HepG2 (cell line): ENCODE data around the gene RBCK1. TPM values are rescaled to one million over a fixed set of nuclear protein-coding genes. Genes with fewer than 3 reads are reported as not detected.

Source experiments
- AGO1 ChIP-seq: fragments of 200-400 bp; formaldehyde crosslinking; IDR thresholded peaks from 2 replicates; pipeline ENCODE4 v1.6.1; 2017; ENCODE audit warnings: mild to moderate bottlenecking, low read depth, low read length, moderate library complexity; ENCODE audit not compliant: poor library complexity, severe bottlenecking
- ARID3A ChIP-seq: IDR thresholded peaks from 2 replicates; pipeline ENCODE4 v1.6.1; 2012; ENCODE audit warnings: low read depth, low read length, improper control_type of control experiment
- ATF2 ChIP-seq: sonication (generic); formaldehyde crosslinking; IDR thresholded peaks from 2 replicates; pipeline ENCODE4 v1.4.0; 2020; ENCODE audit warnings: missing genetic modification reagents
- CREM ChIP-seq, 2 experiments: sonication (generic) in 1 of 2; formaldehyde crosslinking in 1 of 2; IDR thresholded peaks; 2 replicates each; pipeline versions ENCODE4 v1.4.0 to v1.6.1; 2016 to 2020; ENCODE audit warnings: antibody characterized with exemption in 1 of 2, mild to moderate bottlenecking in 1 of 2, missing genetic modification reagents in 1 of 2
- GMEB1 ChIP-seq: sonication (generic); formaldehyde crosslinking; IDR thresholded peaks from 2 replicates; pipeline ENCODE4 v1.5.1; 2020; ENCODE audit warnings: missing genetic modification reagents, mild to moderate bottlenecking, borderline replicate concordance
- GMEB2 ChIP-seq: IDR thresholded peaks from 2 replicates; pipeline ENCODE4 v1.6.1; 2016; ENCODE audit warnings: missing biosample characterization, missing genetic modification reagents, low read depth
- HMGA1 ChIP-seq: sonication (generic); formaldehyde crosslinking; conservative IDR thresholded peaks from 2 replicates; pipeline ENCODE4 v1.4.0; 2020; ENCODE audit warnings: missing genetic modification reagents
- KDM3A ChIP-seq: IDR thresholded peaks from 2 replicates; pipeline ENCODE4 v1.6.1; 2018; ENCODE audit warnings: low read depth, missing compliant biosample characterization
- KDM4B ChIP-seq: sonication (generic); formaldehyde crosslinking; IDR thresholded peaks from 2 replicates; pipeline ENCODE4 v1.4.0; 2020; ENCODE audit warnings: missing genetic modification reagents
- NCOR1 ChIP-seq: fragments of 200-600 bp; sonication (generic); IDR thresholded peaks from 2 replicates; pipeline ENCODE4 v1.7.0; 2017; ENCODE audit warnings: antibody characterized with exemption, low read length, borderline replicate concordance
- RARG ChIP-seq: sonication (generic); formaldehyde crosslinking; IDR thresholded peaks from 2 replicates; pipeline ENCODE4 v1.4.0; 2020; ENCODE audit warnings: low read depth, mild to moderate bottlenecking, missing genetic modification reagents
- RBAK ChIP-seq: sonication (generic); formaldehyde crosslinking; IDR thresholded peaks from 2 replicates; pipeline ENCODE4 v1.5.1; 2020; ENCODE audit warnings: mild to moderate bottlenecking, missing genetic modification reagents
- SIX1 ChIP-seq: sonication (generic); formaldehyde crosslinking; IDR thresholded peaks from 2 replicates; pipeline ENCODE4 v1.4.0; 2020; ENCODE audit warnings: missing genetic modification reagents, borderline replicate concordance
- ZBTB2 ChIP-seq: sonication (generic); formaldehyde crosslinking; IDR thresholded peaks from 2 replicates; pipeline ENCODE4 v1.8.0; 2022; ENCODE audit warnings: low read depth, missing genetic modification reagents
- ZBTB34 ChIP-seq: sonication (generic); formaldehyde crosslinking; IDR thresholded peaks from 2 replicates; pipeline ENCODE4 v1.8.0; 2022; ENCODE audit warnings: mild to moderate bottlenecking, missing genetic modification reagents
- ZFP37 ChIP-seq: sonication (generic); formaldehyde crosslinking; IDR thresholded peaks from 2 replicates; pipeline ENCODE4 v1.4.0; 2020; ENCODE audit warnings: missing genetic modification reagents, borderline replicate concordance
- ZNF414 ChIP-seq: sonication (generic); formaldehyde crosslinking; IDR thresholded peaks from 2 replicates; pipeline ENCODE4 v1.5.0; 2020; ENCODE audit warnings: missing genetic modification reagents
- polyA plus RNA-seq, 8 experiments: library from polyadenylated mRNA; depleted of rRNA in 3 of 8; stranded (reverse) in 7 of 8; unstranded in 1 of 8; fragments of >200 nt; fragmentation: Illumina TruSeq in 4 of 8; extraction: Trizol in 4 of 8; gene quantifications; 2 replicates each; pipeline versions ENCODE4 v1.2.1 to v1.2.3, GENCODE V29; 2011 to 2016; ENCODE audit warnings: low read depth in 4 of 8, missing spikeins in 1 of 8, mixed read lengths in 1 of 8; ENCODE audit not compliant: insufficient read depth in 1 of 8
- total RNA-seq, 5 experiments: library from RNA; depleted of rRNA; stranded (reverse); fragments of >200 nt; fragmentation: Illumina TruSeq; extraction: Trizol; gene quantifications; 2 replicates each; pipeline ENCODE4 v1.2.3, GENCODE V29; 2016; ENCODE audit warnings: low read depth in 1 of 5

RBCK1 gene
- total and polyA plus RNA-seq, 2 of the 13 experiments (the other 11 are each of a cell fraction or from before 2014, with no cell fraction given): 149 to 215 TPM

GRCh38 chr20:371755-372542, 36.1 kb upstream of the RBCK1 start (continued):
- peak; percentile 99 for TF ChIP-seq KDM4B (CRISPR knock-in tag)
- TF ChIP-seq SIX1: peak; percentile 80
- TF ChIP-seq KDM3A: peak; percentile 99; the same call in 1 of the 2 replicates
- TF ChIP-seq ZBTB34 (CRISPR knock-in tag): peak; percentile 64; the same call in 1 of the 2 replicates
- TF ChIP-seq NCOR1: peak; percentile 99
- TF ChIP-seq CREM (IDR thresholded peaks at IDR 0.05): peak; percentile 90
- TF ChIP-seq CREM (CRISPR knock-in tag; IDR thresholded peaks at IDR 0.05): no peak
- no peak for TF ChIP-seq ZFP37 (CRISPR knock-in tag)
- TF ChIP-seq RARG (CRISPR knock-in tag): no peak
- TF ChIP-seq ATF2 (CRISPR knock-in tag): peak; percentile 95
- TF ChIP-seq AGO1: no peak
- peak; percentile 73; the same call in 1 of the 2 replicates for TF ChIP-seq GMEB1
- TF ChIP-seq HMGA1: no peak
- TF ChIP-seq GMEB2 (CRISPR knock-in tag): 0 out of 2 replicates have a peak, but pooled peaks have one; percentile 32
- peak; percentile 84 for TF ChIP-seq ARID3A
- peak; percentile 76 for TF ChIP-seq ZBTB2 (CRISPR knock-in tag)
- TF ChIP-seq ZNF414 (CRISPR knock-in tag): peak; percentile 100
- no peak for TF ChIP-seq RBAK (CRISPR knock-in tag)
